ENCODE results near the gene OSBPL3.

Gene OSBPL3

DNA sequence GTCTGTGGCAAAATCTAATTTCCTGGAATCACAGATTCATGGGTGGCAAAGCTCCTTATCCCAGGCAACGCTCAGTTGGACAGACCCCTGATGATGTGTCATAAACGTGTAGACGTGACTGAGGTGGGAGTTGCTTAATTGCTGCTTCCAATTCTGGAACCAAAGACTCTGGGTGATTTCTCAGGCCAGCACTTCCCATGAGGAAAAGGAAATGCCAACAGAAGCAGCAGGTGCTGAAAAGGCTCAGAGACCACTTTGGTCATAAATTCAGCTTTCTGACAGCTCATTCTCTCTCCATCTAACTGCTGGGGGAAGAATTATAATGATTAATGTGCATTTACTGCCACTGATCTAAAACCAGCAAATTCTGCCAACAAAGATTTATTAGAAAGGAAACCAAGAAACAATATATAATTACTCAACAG, 88.7 kb downstream of the OSBPL3 start:
- no peak for DNase-seq

- DNase-seq, result no peak
Measured at GRCh38 chr7:24889611-24890010, 90.4 kb downstream of the OSBPL3 start.

GRCh38 chr7:24888653-24889052, 91.3 kb downstream of the OSBPL3 start:
- DNase-seq, result no peak

- DNase-seq, result no peak
Measured at GRCh38 chr7:24885716-24886115, 94.3 kb downstream of the OSBPL3 start.

DNA sequence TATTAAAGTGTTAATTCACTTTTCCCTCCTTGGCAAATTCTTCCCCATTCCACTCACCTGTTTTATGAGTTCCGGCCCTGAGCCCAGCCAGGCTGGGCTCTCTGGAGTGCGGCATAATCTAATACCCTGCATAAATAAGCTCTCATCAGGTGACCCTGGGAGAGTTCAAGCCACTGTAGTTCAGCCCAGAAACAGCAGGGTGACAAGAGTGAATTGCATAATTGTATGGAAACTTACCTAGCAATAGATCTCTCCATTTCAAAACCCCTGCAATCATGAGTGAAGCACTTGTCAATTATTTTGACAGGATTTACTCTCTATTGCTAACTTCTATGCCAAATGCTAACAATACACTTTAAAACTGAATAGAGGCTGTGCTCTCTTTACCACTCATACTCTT, 94.7 kb downstream of the OSBPL3 start:
- DNase-seq, result no peak

DNA sequence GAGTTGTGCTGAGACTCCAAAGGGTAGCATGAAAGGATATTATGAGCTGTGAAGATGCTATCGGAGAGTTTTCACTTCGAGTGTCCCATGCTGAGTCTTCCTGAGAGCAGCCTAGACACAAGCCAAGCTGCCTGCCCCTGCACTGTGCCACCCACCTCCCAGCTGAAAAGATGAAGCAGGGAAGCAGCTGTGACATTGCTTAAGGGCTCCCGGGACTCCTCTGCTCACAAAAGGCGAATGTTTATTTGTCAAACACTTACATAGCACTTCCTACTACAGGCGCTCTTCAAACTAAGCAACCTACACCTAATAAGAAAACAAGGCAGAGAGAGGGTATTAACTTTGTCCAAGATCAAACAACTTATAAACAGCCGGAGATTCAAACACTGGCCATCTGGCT, 95.6 kb downstream of the OSBPL3 start:
- no peak for DNase-seq

DNA sequence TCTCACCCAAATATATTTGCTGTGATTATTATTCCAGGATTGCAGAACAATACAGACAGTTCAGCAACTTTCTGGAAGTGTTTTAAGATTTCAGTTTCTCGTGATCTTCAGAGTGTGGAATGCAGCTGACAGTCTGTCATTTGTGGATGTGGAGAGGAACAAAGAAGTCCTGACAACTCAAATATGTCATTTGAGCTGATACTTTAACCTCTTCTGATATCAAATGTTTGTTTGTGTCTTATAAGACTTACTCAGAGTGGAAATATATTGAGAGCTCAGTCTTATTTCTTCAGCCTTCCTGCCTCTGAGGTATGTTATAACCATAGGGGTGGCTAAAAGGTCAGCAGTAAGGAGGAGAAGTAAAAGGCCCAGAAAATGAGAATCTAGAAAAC, 96.4 kb downstream of the OSBPL3 start:
- no peak for DNase-seq

- DNase-seq, result no peak
Measured at GRCh38 chr7:24882989-24883621, 96.9 kb downstream of the OSBPL3 start.

GRCh38 chr7:24881623-24882022, 98.4 kb downstream of the OSBPL3 start:
- DNase-seq, result no peak

- no peak for DNase-seq
Measured at GRCh38 chr7:24880886-24881285, 99.1 kb downstream of the OSBPL3 start.

- DNase-seq, result no peak
Measured at GRCh38 chr7:24879291-24879690, 100.7 kb downstream of the OSBPL3 start.

DNA sequence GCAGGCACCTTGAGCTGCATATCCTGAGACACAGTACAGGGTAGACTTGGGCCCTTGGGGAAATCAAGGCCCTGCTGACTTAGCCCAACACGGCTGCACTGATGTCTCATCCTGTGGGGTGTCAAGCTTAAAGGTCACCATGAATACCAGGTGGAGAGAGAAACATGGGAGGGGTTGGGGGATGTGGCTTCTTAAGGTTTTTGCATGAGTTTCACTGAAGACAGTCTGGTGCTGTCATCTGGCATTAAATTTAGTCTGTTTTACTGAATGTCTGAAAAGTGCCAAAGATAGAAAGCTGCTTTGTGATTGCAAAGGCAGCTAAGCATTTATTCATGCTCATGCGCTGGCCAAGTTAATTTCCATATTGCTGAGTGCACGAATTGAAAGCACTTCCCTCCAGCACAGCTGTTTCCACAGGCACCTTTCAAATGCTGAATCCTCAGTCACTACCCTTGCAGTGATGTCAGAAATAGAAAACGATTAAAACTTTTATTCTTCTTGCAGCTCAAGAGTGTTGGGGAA, 102.1 kb downstream of the OSBPL3 start:
- DNase-seq, result no peak

DNA sequence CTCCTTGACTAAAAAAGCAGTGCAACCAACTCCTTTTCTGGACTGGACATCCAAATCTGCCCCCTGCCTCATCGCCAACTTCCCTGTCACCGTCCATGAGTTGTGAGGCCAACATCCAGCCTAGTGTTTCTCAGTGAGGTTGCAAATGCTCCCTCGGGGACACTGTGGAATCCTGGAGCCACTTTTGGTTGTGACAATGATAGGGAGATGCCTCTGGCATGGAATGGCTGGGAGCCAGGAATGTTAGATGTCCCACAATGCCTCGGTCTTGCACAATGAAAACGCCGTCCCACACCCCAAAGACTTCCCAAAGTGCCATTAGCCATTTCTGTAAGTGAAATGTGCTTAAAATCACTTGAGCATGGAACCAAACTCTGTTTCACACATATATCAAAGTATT, 105.2 kb downstream of the OSBPL3 start:
- DNase-seq, result no peak

DNA sequence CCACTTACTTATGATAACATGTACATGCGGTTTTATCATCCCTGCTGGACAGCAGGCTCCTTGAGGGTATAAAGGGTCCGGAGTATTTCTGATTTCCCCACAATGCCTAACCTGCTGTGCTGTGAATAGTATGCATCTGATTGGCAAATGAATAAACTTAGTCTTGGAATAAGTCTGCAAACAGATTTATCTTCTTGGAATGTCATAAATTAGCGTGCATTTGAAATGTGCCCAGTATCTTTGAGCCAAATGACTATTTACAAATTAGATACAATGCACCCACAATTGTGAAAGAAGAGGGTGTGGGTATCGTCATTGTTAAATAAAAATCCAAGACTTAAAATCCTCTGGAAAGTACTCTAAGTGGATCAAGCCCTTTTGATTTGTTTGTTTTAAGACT, 106.0 kb downstream of the OSBPL3 start:
- no peak for DNase-seq

DNA sequence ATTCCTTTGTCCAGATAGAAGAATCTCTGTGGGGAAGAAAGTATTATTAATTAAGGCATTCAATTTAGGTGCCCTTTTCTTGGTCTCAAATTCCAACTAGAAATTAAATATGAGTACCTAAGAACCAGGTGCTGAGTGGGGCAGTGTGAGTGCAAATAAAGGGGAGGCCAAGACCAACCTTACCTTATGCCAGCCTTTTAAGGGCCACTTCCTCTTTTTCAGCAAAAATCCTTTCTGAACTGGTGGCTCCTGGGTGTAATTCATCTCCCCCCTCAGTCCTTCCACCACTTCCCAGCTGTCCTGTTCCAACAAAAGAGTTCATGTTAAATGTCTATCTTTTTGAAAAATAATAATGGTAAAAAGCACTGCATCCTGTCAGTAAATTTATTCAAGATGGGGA, 108.2 kb downstream of the OSBPL3 start:
- no peak for DNase-seq

GRCh38 chr7:24870766-24871165, 109.2 kb downstream of the OSBPL3 start:
- no peak for DNase-seq

DNA sequence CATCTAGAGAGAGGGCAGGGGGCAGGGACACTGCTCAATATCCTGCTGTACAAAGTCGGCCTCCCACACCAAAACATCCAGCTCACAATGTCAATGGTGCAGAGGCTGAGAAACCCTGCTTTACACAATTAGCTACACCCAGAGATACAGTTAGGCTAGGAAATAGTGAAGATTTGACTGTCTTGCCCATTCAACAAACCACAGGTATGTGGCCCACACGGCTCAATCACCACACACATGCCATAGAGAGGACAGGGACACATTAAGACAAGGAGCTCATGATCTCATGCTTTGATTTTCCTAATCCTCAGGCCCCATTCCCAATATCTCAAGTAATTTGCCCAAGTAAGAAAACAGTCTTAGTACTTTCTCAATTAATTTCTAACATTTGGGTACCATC, 110.4 kb downstream of the OSBPL3 start:
- DNase-seq, result no peak

- DNase-seq, result no peak
Measured at GRCh38 chr7:24868741-24869140, 111.2 kb downstream of the OSBPL3 start.

GRCh38 chr7:24866004-24866615, 113.9 kb downstream of the OSBPL3 start:
- DNase-seq, result no peak

GRCh38 chr7:24864214-24864817, 115.7 kb downstream of the OSBPL3 start:
- no peak for DNase-seq

DNA sequence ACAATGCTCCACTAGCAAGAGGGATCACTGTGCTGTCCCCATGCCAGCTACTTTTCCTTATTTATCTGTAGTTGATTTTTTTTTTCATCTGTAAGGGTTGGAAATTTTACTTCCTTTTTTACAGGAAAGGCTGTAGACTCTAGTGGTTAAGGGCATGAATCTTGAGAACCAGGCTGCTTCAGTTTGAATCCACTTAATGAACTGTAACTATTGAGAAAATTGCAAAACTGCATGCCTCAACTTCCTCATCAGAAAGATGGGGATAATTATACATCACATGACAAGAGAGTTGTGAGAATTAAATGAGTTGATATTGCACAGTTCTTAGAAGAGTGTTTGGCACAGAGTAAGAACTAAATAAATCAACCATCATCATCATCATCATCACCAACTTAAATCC, 116.4 kb downstream of the OSBPL3 start:
- no peak for DNase-seq

GRCh38 chr7:24862461-24862860, 117.5 kb downstream of the OSBPL3 start:
- DNase-seq, result no peak

DNA sequence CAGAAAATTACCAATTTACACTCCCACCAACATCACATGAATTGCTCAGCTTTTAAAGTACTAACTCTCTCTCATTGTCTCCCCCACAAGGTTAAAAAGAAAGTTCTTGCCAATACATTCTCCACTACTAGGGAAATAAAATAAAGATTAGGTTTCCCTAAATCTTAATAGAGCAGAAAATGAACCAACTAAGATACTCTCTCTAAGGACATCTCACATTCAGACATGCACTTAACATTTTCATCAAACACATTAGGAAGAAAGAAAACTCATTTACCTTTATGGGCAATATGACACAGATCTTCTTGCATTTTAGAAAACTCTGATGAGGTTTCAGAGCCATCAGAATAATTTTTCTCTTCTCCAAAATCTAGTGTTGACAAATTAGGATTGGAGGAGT, 118.6 kb downstream of the OSBPL3 start:
- DNase-seq, result no peak

DNA sequence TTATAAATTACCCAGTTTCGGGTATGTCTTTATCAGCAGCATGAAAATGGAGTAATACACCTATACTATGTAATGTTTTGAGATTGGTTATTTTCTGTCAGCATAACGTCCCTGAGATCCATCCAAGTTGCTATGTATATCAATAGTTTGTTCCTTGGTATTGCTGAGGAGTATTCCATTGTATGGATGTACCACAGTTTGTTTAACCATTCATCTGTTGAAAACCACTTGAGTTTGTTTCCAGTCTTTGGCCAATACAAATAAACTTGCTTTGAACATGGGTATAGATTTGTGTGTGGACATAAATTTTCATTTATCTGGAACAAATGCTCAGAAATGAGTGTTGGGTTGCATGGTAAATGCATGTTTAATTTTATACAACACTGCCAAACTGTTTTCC, 119.4 kb downstream of the OSBPL3 start:
- no peak for DNase-seq
